Kidney epithelial cell (primary cell): ENCODE measurements around the gene RASSF10. TPM values are rescaled to one million over a fixed set of nuclear protein-coding genes. Genes with fewer than 3 reads are reported as not detected.

ENCODE experiments used
- DNase-seq: peaks from one replicate; pipeline ENCODE4 v3.0.0-alpha.2; 2010; ENCODE audit warnings: low read depth
- H3K27me3 ChIP-seq: 2 replicates; pipeline ENCODE4 v1.6.0; 2011; ENCODE audit warnings: low read length; ENCODE audit not compliant: control insufficient read depth, insufficient read depth
- H3K36me3 ChIP-seq: 2 replicates; pipeline ENCODE4 v1.5.1; 2011; ENCODE audit warnings: low read length; ENCODE audit not compliant: control insufficient read depth, insufficient read depth
- H3K4me3 ChIP-seq: 2 replicates; pipeline ENCODE4 v1.5.1; 2011; ENCODE audit warnings: low read depth, mild to moderate bottlenecking, control low read depth, low read length
- total RNA-seq: library from RNA; depleted of rRNA; stranded (reverse); fragments of >200 nt; gene quantifications from 2 replicates; pipeline ENCODE4 v1.2.3, GENCODE V29; 2015
- TF ChIP-seq, protein P1 (sequence below): IDR thresholded peaks from 2 replicates; pipeline ENCODE4 v1.5.1; 2011; ENCODE audit warnings: mild to moderate bottlenecking, moderate library complexity, low read length, control low read depth, inconsistent platforms; ENCODE audit not compliant: insufficient read depth, poor library complexity, severe bottlenecking

RASSF10 gene
- total RNA-seq, 1 donor from 2014 or later, result 3.5 TPM

DNA sequence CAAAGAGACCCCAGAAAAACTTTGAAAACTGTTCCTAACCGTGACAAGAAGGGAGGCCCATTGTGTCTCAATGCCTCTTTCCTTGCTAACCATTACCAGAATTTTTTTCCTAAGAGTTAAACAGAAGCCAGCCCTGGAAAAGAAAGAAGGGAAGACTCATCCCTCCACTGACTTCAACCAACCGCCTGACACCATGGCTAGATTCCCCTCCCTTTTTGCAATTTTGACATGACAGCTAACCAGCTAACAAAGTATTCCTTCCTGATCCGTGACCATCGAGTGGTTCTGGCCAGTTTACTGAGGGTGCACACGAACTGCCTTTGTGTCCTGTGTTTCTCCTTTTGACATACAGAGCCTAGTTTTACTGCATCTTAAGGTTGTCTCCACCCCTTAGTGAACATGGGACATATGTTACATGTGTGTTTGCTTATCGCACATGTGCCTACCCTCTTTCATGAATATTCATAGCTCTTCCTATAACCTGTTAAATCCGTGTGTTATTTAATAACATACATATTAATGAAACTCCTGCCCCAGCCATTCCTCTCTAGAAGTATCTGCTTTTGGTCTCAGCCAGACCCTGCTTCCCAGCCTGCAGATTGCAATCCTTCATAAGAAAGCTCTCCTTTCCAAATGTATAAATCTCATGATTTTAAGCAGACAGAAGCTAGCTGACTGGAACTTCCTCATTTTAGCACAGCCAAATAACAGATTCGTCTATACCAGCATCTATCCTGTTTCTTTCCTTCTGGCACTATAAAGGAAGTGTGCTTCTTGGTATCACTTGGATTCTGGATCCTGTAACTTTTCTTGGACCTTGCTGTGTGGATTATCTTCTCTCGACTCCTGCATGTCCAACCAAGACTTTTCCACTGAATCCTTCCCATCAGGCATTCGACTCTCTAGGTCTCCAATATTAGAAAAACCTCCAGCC lies 37.8 kb downstream of the RASSF10 start:
- H3K36me3 ChIP-seq, result no peaks in the 10 kb centered on the region
- DNase-seq, result no peak
- H3K27me3 ChIP-seq, result no peaks in the 10 kb centered on the region
- TF ChIP-seq, protein P1, sequence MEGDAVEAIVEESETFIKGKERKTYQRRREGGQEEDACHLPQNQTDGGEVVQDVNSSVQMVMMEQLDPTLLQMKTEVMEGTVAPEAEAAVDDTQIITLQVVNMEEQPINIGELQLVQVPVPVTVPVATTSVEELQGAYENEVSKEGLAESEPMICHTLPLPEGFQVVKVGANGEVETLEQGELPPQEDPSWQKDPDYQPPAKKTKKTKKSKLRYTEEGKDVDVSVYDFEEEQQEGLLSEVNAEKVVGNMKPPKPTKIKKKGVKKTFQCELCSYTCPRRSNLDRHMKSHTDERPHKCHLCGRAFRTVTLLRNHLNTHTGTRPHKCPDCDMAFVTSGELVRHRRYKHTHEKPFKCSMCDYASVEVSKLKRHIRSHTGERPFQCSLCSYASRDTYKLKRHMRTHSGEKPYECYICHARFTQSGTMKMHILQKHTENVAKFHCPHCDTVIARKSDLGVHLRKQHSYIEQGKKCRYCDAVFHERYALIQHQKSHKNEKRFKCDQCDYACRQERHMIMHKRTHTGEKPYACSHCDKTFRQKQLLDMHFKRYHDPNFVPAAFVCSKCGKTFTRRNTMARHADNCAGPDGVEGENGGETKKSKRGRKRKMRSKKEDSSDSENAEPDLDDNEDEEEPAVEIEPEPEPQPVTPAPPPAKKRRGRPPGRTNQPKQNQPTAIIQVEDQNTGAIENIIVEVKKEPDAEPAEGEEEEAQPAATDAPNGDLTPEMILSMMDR, result no peak
- no peak overlapping the region for H3K4me3 ChIP-seq

DNA sequence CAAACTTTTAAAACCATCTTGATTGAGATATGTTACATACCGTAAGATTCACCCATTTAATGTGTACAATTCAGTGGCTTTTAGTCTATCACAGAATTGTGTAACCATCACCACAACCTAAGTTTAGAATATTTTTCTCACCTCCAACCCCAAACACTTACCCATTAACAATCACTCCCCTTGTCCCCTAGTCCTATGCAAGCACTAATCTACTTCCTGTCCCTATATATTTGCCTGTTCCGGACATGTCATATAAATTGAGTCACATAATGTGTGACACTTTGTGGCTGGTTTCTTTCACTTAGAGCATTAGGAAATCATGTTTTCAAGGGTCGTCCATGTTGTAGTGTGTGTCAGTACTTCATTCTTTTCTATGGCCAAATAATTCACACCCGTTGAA lies 38.8 kb downstream of the RASSF10 start:
- no peak overlapping the region for H3K4me3 ChIP-seq
- no peak for DNase-seq
- H3K36me3 ChIP-seq, result no peaks in the 10 kb centered on the region
- TF ChIP-seq, protein P1, result no peak
- no peaks in the 10 kb centered on the region for H3K27me3 ChIP-seq

DNA sequence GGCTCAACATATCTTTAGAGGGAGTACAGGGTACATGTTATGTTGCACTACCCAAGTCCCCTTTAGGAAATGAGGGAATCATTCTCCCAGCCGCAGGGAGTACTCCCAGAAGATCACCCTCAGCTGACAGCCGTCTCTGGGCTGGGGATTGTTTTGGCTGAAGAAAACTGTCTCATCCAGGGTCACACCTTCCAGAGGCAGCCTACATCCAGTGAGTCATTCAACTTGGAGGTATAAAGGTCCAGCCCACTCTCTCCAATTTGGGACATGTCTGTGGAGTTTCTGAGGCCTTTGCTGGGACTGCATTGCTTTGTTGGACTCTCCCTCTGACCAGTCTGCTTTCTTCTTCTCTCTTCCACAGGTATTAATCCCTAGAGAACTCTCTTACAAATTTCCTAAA lies 42.1 kb downstream of the RASSF10 start:
- H3K4me3 ChIP-seq, result no peak overlapping the region
- TF ChIP-seq, protein P1, result no peak
- H3K36me3 ChIP-seq, result no peaks in the 10 kb centered on the region
- DNase-seq, result no peak
- H3K27me3 ChIP-seq, result no peaks in the 10 kb centered on the region

DNA sequence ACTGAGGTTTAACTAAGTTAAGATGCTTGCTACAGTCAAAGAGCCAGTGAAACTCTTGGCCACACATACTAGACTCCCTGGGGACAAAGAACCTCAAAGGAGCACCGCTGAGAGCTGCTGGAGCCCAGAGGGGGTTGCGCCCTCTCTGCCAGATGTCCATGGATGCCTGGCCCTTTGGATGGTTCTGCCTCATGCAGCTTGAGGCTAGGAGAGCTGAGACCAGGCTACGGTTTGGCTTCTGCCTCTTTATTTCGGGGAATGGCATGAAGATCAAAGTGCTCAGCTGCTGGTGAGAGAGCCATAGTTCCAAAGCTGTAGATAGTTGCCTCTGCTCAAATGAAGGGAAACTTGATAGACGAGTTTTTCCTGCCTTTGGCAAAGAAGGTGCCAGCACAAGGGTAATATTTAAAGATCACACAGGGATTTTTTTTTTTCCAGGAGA lies 43.0 kb downstream of the RASSF10 start:
- H3K4me3 ChIP-seq, result no peak overlapping the region
- DNase-seq, result no peak

DNA sequence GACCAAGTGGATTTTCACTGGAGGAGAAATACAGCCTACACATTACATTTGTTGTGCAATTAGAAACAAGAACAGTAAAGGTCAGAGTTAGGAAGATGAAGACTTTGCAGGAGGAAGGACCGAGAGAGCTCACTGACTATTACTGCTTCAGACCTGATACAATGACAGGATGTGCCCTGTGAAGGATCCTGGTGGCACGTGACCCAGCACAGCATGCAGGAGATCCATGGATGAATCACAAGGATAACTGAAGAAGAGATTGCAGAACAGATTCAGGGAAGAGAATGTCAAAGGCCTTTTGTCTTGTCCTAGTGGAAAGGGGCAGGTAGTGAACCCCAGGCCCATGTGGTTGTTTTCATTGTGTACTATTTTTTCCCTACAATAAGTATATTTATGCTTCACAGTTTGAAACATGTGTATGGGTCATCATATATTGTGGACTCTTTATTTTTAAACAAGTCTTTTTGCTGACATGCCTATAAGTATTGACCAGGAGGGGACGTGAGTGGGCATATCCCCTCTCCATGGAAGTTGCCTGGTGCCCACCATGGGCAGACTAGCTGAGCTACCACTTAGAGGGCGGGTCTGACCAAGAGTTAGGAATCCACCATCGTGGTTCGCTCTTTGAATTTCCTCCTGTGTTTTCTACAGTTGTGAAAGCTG lies 44.3 kb downstream of the RASSF10 start:
- no peak for DNase-seq
- H3K36me3 ChIP-seq, result no peaks in the 10 kb centered on the region
- H3K27me3 ChIP-seq, result no peaks in the 10 kb centered on the region
- H3K4me3 ChIP-seq, result no peak overlapping the region
- TF ChIP-seq, protein P1, result no peak

More for the DNA sequence above, 43.0 kb downstream of the RASSF10 start:
- TF ChIP-seq, protein P1, result no peak
- H3K36me3 ChIP-seq, result no peaks in the 10 kb centered on the region
- H3K27me3 ChIP-seq, result no peaks in the 10 kb centered on the region
